ENCODE data around the gene FRMD4A. TPM values are rescaled to one million over a fixed set of nuclear protein-coding genes. Genes with fewer than 3 reads are reported as not detected.

FRMD4A gene
- total RNA-seq, 1 experiment from 2014 or later: 7.0 TPM

GRCh38 chr10:13652860-13653259 is 677.9 kb downstream of the FRMD4A start:
- peaks cover 6% of the 10 kb centered on the region for H3K36me3 Mint-ChIP-seq (ENCODE audit: insufficient read depth, unreplicated experiment)
- H3K4me3 Mint-ChIP-seq (ENCODE audit: low read depth, unreplicated experiment): no peak overlapping the region
- no peak overlapping the region for H3K27ac Mint-ChIP-seq (ENCODE audit: unreplicated experiment)
- H3K4me1 Mint-ChIP-seq (ENCODE audit: low read depth, unreplicated experiment): no peaks in the 10 kb centered on the region
- no peak for TF ChIP-seq CTCF (IDR thresholded peaks at IDR 0.05; ENCODE audit: unreplicated experiment)
- H3K27me3 Mint-ChIP-seq (ENCODE audit: unreplicated experiment): no peaks in the 10 kb centered on the region
- intact Hi-C loops (cut with micrococcal nuclease; ENCODE audit: unreplicated experiment): no loop called here
- CTCF ChIA-PET: no interaction called here
- no peak for DNase-seq
- H3K9me3 Mint-ChIP-seq (ENCODE audit: low read depth, unreplicated experiment): no peaks in the 10 kb centered on the region
- no TSS peak for BruUV-seq (replicated peaks)

GRCh38 chr10:13651969-13652720 is 678.6 kb downstream of the FRMD4A start:
- Mint-ChIP-seq H3K27me3 (ENCODE audit: unreplicated experiment) (no peaks in the 10 kb centered on the region), H3K4me3 (ENCODE audit: low read depth, unreplicated experiment) (no peak overlapping the region), H3K27ac (ENCODE audit: unreplicated experiment) (no peak overlapping the region), H3K4me1 (ENCODE audit: low read depth, unreplicated experiment) (no peaks in the 10 kb centered on the region), H3K9me3 (ENCODE audit: low read depth, unreplicated experiment) (no peaks in the 10 kb centered on the region), H3K36me3 (ENCODE audit: insufficient read depth, unreplicated experiment) (peaks cover 6% of the 10 kb centered on the region)
- DNase-seq: no peak
- no peak for TF ChIP-seq CTCF (IDR thresholded peaks at IDR 0.05; ENCODE audit: unreplicated experiment)
- intact Hi-C loops (cut with micrococcal nuclease; ENCODE audit: unreplicated experiment): no loop called here
- CTCF ChIA-PET: no interaction called here
- no TSS peak for BruUV-seq (replicated peaks)

GRCh38 chr10:13650961-13651360 is 679.8 kb downstream of the FRMD4A start:
- Mint-ChIP-seq H3K27me3 (ENCODE audit: unreplicated experiment) (no peaks in the 10 kb centered on the region), H3K4me3 (ENCODE audit: low read depth, unreplicated experiment) (no peak overlapping the region), H3K27ac (ENCODE audit: unreplicated experiment) (no peak overlapping the region), H3K4me1 (ENCODE audit: low read depth, unreplicated experiment) (no peaks in the 10 kb centered on the region), H3K9me3 (ENCODE audit: low read depth, unreplicated experiment) (no peaks in the 10 kb centered on the region), H3K36me3 (ENCODE audit: insufficient read depth, unreplicated experiment) (peaks cover 6% of the 10 kb centered on the region)
- CTCF ChIA-PET: no interaction called here
- no peak for DNase-seq
- intact Hi-C loops (cut with micrococcal nuclease; ENCODE audit: unreplicated experiment): no loop called here
- BruUV-seq (replicated peaks): no TSS peak
- TF ChIP-seq CTCF (IDR thresholded peaks at IDR 0.05; ENCODE audit: unreplicated experiment): no peak

GRCh38 chr10:13649844-13650520 is 680.7 kb downstream of the FRMD4A start:
- BruUV-seq (replicated peaks): no TSS peak
- DNase-seq: no peak
- Mint-ChIP-seq H3K27ac (ENCODE audit: unreplicated experiment) (no peak overlapping the region), H3K36me3 (ENCODE audit: insufficient read depth, unreplicated experiment) (peaks cover 6% of the 10 kb centered on the region), H3K9me3 (ENCODE audit: low read depth, unreplicated experiment) (no peaks in the 10 kb centered on the region), H3K27me3 (ENCODE audit: unreplicated experiment) (no peaks in the 10 kb centered on the region), H3K4me3 (ENCODE audit: low read depth, unreplicated experiment) (no peak overlapping the region), H3K4me1 (ENCODE audit: low read depth, unreplicated experiment) (no peaks in the 10 kb centered on the region)
- intact Hi-C loops (cut with micrococcal nuclease; ENCODE audit: unreplicated experiment): no loop called here
- no peak for TF ChIP-seq CTCF (IDR thresholded peaks at IDR 0.05; ENCODE audit: unreplicated experiment)
- CTCF ChIA-PET: no interaction called here
